Stimulated activated CD8-positive, alpha-beta memory T cell treated with anti-CD3 and anti-CD28 coated beads, Interleukin-4, amount 100 ng/mL, for 1 hour (primary cell): ENCODE results near the gene C22orf15.
A peak's percentile ranks its signal among the peaks of the same experiment; 100 is the strongest.

Source experiments
- DNase-seq, 2 donors: peaks; one replicate each; pipeline ENCODE4 v3.0.0-alpha.2; 2020; ENCODE audit warnings: low read depth in 2 of 2, low spot score in 1 of 2

Gene C22orf15

DNA sequence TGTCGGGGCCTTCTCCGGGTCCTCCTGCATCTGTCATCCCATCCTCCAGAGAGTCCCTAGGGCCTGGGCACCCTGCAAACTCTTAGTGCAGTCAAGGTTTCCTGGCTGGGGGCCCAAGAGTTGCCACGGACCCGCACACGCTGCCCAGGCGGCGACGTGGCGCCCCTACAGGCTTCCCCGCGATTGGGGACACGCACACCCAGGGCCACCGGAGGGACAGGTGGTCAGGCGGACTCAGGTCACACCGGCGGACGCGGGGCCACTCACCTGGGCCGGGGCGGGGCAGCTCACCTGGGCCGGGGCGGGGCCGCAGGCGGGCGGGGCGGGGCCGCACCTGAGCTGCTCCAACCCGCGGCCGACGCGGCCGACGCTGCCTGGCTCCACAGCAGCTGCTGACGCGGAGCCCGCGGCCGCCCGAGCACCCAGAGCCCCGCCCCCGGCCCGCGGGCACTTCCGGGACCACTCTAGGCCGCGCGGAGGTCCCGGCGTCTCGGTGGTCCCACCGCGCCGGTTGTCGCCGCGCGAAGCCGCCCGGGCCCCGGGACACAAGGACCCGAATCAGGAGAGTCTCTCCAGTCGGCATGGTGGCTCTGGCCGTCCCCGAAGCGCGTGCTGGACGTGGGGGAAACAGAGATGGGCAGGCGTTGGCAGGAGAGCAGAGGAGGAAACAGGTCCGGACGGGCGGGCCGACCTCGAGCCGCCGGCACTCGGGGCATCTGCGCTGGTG is 11.9 kb upstream of the C22orf15 start, which contains the start of gene ZNF70:
Gene ZNF70, minus strand, starts transcription at position 399 of the 727 bp plus-strand sequence. CDS start 5,972 bp downstream, outside the sequence.
- DNase-seq = peak; percentile 62 to 75

GRCh38 chr22:23751441-23751996 is 11.3 kb upstream of the C22orf15 start:
- DNase-seq = no peak

GRCh38 chr22:23752090-23752691 is 10.6 kb upstream of the C22orf15 start:
- DNase-seq = no peak

DNA sequence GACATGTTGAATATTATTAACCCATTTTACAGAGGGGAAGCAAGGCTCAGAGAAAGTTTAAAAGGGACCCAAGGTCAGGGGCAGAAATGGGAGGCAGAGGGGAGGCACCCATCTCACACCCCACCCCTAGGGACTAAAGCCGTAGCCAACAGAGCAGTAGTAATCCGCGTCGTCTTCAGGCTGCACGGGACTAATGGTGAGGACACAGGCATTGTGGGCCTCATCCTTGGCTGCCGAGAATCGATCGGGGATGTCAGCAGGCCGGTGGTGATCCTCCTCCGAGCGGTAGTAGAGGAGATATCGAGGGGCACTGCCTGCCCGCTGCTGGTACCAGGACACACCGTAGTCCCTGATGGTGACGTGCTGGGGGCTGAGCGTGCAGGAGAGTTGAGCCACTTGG is 10.0 kb upstream of the C22orf15 start:
- no peak for DNase-seq

DNA sequence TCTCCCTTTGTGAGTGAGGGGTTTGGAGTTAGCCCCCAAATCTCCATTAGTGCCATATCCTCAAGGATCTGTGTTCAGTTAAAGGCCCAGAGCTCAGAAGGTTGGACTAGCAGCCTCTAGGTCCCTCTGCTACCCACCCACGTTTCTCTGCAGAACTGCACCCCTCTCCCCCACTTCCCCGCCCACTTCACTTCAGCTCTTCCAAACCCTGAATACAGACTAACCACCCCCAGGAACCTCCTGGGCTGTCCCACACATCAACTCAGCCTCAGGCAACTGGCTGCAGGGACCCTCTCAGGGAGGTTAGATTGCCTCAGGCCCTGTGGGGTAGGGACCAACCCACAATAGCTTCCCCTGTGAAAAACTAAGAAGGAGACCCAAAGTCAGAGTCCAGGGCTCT is 9.4 kb upstream of the C22orf15 start:
- no peak for DNase-seq

GRCh38 chr22:23754220-23754919 is 8.4 kb upstream of the C22orf15 start, which contains the start of gene VPREB3:
VPREB3 (minus strand) TSS chr22:23754425; CDS start chr22:23754363, 62 bp downstream.
- no peak for DNase-seq

DNA sequence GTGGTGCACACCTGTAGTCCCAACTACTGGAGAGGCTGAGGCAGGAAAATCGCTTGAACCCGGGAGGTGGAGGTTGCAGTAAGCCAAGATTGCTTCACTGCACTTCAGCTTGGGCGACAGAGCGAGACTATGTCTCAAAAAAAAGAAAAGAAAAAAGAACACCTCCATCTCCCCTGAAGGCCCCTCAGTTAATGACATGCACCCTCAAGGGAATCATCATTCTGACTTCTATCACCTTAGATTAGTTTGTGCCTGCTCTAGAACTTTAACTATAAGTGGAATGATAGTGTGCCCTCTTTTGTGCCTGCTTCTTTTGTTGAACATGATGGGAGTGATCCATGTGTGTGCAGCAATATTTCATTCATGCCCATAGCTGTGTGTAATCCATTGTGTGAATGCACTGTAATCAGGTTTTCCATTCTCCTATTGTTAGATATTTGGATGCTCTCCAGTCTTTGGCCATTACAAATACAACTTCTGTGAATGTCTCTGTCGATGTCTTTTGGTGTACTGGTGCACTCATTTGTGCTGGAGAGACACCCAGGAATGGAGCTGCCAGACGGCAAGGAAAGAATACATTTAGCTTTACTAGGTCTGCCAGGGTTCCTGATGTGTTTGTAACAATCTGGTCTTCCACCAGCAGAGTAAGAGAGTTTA is 7.7 kb upstream of the C22orf15 start:
- no peak for DNase-seq

- no peak for DNase-seq
Measured at GRCh38 chr22:23755711-23756110, 7.1 kb upstream of the C22orf15 start.

- DNase-seq = no peak
Measured at GRCh38 chr22:23756891-23757290, 5.9 kb upstream of the C22orf15 start.

- DNase-seq = no peak
Measured at GRCh38 chr22:23759566-23759965, 3.2 kb upstream of the C22orf15 start.

DNA sequence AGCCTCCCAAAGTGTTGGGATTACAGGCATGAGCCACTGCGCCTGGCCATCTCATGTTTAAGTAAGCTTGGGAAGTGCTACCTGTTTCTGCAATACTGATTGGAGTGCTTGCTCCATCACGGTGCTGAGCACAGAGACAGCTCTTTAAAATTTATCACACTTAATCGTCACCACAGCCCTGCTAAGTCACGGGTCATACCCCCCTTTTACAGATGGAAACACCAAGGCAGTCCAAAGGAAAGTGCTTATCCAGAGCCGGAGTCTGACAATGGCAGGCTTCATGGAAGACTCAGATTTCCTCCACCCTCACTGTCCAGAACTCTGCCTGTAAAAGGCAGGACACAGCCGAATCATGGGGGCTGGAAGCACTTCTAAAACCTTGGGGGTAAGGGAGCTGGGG is 2.7 kb upstream of the C22orf15 start:
- DNase-seq = no peak

DNA sequence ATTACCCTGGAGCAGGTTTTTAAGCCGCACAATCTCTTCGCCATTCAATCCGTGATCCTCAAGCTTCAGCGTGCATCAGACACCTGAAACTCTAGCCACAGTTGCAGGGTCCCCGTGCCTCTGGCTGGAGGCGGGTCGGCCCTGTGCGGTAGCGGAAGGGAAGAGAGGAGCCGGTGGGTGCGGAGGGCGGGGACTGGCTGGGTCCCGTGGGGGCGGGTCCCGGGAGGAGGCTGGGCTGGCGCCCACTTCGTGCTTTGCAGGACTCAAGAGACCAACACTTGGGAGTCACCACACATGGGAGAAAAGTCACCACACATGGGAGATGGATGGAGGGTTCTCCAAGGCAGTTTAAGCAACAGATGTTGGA is 772 bp downstream of the C22orf15 start:
- no peak for DNase-seq

- no peak for DNase-seq
Measured at GRCh38 chr22:23763954-23764353, 1.2 kb downstream of the C22orf15 start.

DNA sequence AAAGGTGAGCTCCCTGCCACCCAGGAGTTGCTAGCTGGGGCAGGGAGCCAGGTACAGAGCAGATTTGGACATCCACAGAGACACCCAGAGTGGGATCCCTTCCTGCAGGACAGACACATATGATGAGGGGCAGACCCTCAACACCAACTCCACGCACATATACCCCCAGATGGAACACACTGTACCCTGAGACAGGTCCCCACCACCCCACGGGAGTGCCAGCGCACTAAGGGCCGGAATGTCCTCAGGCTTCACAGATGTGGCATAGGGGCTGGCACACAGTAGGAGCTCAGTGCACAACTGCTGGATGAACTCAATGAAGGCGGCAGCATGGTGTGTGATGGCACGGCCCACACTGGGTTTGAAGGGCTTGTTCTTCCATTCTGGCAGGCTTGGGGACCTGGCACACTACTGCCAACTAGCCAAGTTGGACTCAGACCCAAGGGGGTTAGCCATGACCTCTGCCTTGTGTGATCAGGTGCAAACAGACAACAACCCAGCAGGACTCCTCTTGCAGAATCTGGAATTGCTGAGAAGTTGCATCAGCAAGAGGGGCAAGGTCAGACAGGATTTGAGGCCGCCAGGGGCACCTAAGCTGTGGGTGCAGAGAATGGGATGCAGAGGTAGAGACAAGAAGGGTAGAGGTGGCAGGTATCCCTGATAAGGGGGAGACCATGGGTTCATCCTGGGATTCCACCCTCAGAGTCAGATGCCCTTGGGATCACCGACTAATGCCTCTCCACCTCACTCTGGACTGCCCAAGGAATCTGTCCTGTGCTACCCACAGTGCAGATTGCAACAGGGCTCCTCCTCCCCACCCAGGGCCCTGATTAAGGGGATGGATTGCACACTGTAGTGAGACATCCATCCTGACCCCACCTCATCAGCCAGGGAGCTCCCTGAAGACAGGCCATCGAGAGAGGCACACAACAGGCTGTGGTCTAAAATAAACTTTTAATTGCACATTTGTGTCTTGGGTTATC is 2.4 kb downstream of the C22orf15 start:
- DNase-seq = no peak

GRCh38 chr22:23767303-23767672 is 4.5 kb downstream of the C22orf15 start:
- DNase-seq = no peak

GRCh38 chr22:23767673-23768548 is 5.1 kb downstream of the C22orf15 start, which contains the start of gene CHCHD10:
CHCHD10 (minus strand) TSS chr22:23767972; CDS start chr22:23767874, 98 bp downstream.
- DNase-seq = peak in 1 of 2 donors; percentile 57

GRCh38 chr22:23769321-23769965 is 6.7 kb downstream of the C22orf15 start:
- no peak for DNase-seq

GRCh38 chr22:23772315-23772648 is 9.5 kb downstream of the C22orf15 start:
- no peak for DNase-seq
